ENCODE data around the gene KRTAP29-1. TPM values are rescaled to one million over a fixed set of nuclear protein-coding genes. Genes with fewer than 3 reads are reported as not detected.
"Not testable (repeated sequence)": the region's sequence is repeated elsewhere in the genome, so short reads cannot be mapped to it uniquely, and the experiment has no call there.

The KRTAP29-1 gene
- polyA plus RNA-seq, 1 donor, result not detected

DNA sequence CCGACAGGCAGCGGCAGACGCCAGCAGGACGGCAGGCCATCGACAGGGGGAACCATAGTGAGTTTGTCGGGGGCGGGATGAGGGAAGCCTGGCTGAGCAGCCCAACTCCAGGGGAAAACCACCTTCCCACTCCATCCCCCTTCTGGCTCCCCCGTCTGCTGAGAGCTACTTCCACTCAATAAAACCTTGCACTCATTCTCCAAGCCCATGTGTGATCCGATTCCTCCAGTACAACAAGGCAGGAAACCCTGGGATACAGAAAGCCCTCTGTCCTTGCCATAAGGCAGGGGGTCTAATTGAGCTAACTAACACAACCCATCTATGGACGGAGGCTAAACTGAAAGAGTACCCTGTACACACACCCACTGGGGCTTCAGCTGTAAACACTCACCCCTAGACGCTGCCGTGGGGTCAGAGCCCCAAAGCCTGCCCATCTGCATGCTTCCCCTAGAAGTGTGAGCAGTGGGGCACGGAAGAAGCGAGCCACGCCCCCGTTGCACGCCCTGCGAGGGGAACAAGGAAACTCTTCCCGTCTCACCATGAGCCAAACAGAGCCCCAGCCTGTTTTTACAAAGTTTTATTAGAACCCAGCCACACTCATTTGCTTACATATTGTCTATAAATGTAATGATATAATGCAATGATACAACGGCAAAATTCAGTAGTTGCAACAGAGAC is 4.1 kb downstream of the KRTAP29-1 start:
- no peak for DNase-seq

DNA sequence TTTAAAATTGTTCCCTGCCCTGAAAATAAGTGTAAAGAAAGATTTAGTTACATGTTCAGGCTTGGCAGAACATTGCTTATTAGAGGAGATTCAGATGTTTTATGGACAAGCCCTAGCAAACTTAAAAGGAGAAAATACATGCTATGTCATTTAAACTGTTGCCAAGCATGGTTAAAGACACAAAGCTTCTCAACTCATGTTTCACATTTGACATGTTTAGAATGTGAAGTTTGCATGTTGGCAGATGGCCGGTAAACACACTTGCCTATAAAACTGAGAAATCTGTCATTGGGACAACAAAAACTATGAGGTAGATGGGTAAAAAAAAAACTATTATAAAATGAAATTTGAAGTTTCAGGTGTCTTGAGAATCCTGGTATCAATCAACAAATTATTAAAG is 5.8 kb downstream of the KRTAP29-1 start:
- no peak for DNase-seq

- no peak for DNase-seq
These were observed 8.6 kb downstream of the KRTAP29-1 start for GRCh38 chr17:41294016-41294415.

DNA sequence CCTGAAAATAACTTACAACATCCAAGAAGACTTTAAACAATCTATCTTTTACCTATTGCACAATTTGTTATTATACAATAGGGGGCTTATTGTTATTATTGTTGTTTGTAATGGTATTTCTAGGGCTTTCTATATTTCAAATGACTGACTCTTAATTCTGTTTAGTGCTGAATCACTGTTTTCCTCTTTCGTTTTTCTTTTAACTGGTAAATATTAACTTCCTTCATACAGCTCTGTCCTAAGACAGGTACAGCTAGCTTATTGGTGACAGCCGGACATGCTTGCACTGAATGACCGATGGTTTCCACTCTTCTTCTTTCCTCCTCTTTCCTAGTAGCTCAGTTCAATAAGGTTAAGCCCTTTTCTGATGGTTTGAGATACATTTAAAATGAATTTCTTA is 15.6 kb downstream of the KRTAP29-1 start:
- DNase-seq, result no peak

DNA sequence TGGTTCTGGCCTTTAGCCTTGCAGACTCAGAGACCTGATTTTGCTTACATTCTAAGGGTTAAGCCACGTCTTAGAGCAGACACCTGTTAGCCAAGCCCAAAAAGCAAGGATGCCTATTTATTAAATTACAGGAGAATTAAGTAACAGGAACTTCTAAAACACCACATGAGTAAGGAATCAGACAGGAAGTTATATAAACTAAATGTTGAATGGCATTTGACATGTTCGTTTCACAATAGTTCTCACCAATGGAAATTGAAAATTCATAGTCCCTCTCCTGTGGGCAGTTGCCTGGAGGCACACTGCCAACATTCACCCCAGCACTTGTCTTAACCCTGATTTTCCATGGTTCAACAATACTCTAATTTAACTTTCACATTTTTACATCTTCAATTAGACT is 18.1 kb downstream of the KRTAP29-1 start:
- DNase-seq, result no peak

DNA sequence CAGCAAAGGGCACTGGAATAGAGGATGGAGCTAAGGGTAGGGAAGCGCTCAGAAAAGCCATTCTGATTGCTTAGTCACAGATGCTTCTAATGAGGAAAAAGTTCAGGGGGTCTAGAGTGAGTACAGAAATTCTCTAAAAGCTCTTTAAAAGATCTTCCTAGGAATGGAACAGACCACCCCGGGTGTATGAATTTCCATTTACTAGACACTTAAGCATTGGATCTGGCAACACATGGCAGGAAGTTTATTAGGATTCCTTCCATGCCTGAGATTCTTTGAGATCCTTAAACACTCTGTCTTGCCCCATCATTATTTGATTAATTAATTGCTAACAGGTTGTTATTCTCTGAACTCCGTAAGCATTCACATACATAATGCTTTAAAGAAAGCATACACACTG is 18.6 kb downstream of the KRTAP29-1 start:
- no peak for DNase-seq

DNA sequence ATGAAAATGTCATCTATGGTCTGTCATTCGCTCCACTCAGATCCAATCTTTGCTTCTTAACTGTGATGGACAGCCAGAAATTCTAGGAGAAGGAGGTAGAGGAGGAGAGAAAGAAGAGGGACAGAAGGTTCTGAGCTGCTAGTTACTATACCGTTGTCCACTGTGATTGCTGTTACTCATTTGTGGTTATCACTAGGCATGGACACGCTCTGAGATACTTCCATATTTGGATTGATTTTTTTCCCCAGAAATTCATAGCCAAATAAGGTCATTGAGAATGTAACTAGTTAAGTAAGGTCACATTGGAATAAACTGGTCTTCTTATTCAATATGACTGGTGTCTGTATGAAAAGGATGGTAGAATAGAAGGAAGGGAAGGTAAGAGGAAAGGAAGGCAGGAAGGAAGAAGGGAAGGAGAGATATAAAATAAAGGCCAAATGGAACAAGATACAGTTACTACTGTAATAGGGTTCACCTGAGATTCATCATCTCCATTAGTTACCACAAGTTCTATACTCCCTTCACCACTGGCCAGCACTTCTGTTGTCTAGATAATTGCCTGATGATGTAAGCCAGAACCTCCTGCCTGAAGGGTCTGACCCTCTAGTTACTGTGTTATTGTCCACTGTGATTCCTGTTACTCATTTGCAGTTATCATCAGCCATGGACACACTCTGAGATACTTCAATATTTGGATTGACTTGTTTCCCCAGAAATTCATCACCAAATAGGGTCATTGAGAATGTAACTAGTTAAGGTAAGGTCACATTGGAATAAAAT is 24.3 kb downstream of the KRTAP29-1 start:
- DNase-seq, result no peak

- DNase-seq, result not testable (repeated sequence)
These were observed 26.9 kb downstream of the KRTAP29-1 start, which contains the start of gene KRTAP9-7 for GRCh38 chr17:41275648-41276190. TSS of gene KRTAP9-7 (plus strand) at chr17:41275698. CDS start at chr17:41275698, 0 bp downstream.

DNA sequence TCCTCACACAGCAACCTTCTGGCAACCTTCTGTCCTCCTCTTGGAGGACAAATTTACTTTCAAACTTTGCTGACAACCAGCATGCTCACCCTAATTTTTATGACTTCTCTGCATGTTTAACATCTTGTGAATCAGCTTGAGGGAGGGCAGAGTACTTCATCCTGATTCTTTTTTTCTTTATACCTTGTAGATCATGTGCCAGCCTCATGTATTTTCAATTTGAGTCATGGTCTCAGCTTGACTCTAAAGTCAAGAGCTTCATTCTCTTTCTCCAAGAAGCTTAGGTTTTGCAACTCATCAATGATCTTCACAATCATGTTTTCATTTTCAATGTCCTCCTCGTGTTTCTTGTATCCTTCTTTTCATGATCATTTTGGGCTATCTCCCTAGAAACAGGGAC is 30.8 kb downstream of the KRTAP29-1 start:
- no peak for DNase-seq

DNA sequence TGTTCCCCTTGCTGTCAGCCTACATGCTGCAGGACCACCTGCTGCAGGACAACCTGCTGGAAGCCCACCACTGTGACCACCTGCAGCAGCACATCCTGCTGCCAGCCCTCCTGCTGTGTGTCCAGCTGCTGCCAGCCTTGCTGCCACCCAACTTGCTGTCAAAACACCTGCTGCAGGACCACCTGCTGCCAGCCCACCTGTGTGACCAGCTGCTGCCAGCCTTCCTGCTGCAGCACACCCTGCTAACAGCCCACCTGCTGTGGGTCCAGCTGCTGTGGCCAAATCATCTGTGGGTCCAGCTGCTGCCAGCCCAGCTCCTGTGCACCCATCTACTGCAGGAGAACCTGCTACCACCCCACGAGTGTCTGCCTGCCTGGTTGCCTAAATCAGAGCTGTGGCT is 31.3 kb downstream of the KRTAP29-1 start:
- not testable (repeated sequence) for DNase-seq

DNA sequence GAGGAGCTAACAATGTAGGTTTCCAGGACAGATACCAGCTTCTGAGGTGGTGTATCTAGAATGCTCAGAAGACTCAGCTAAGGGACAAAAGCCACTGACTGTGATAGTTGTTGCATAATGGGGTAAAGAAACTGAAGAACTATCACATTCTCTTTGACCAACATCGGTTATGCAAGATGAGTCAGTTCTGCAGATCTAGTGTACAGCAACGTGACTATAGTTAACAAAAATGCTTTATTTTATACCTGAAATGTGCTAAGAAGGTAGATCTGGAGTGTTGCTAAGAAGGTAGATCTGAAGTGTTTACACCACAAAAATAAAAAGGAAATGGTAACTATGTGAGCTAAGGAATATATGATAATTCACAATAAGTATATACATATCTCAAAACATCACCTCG is 34.9 kb downstream of the KRTAP29-1 start:
- DNase-seq, result no peak

DNA sequence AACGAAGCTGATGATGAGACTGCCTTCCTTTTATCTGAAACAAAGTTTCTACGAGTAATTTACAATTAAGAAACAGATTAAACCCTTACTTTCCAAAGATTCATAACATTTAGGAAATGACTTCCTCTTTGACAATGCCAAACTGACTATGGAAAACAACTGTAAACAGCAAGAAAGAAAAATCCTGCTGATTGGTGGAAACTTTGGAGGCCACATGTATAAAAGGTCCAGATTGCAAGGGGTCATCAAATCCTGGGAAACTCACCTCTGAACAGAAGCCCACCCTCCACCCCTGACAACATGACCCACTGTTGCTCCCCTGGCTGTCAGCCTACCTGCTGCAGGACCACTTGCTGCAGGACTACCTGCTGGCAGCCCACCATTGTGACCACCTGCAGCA is 37.6 kb downstream of the KRTAP29-1 start, which contains the start of gene KRTAP9-6:
TSS of gene KRTAP9-6 (plus strand) at position 301 of the 400 bp plus-strand sequence. CDS start at position 301, 0 bp downstream.
- no peak for DNase-seq

DNA sequence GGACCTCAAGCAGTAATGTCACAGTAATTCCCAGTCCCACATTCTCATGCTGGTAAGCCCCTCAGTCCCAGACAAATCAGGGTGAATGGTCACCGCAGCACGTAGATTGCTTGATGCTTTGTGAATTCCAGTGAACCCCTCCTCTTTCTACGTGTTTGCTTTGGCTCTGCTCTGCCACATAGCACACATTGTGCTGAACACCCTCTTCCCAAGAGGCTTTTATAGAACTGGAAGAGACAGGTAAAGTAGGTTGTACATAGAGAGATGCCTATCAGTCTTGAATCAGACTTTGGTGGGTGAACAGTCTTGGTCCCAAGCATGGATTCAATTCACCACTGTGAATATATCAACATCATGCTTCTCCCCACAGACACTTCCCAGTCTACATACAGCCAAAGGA is 38.1 kb downstream of the KRTAP29-1 start:
- no peak for DNase-seq

GRCh38 chr17:41263212-41263611 is 39.4 kb downstream of the KRTAP29-1 start:
- DNase-seq, result no peak

DNA sequence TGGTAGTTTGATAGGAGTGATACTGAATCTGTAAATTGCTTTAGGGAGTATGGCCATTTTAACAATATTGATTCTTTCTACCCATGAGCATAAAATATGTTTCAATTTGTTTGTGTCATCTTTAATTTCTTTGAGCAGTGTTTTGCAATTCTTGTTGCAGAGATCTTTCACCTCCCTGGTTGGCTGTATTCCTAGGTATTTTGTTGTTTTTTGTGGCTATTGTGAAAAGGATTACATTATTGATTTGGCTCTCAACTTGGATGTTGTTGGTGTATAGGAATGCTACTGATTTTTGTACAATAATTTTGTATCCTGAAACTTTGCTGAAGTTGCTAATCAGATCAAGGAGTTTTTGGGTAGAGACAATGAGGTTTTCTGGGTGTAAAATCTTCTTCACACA is 44.2 kb downstream of the KRTAP29-1 start:
- no peak for DNase-seq

- DNase-seq, result no peak
These were observed 46.4 kb downstream of the KRTAP29-1 start for GRCh38 chr17:41256291-41256685.

DNA sequence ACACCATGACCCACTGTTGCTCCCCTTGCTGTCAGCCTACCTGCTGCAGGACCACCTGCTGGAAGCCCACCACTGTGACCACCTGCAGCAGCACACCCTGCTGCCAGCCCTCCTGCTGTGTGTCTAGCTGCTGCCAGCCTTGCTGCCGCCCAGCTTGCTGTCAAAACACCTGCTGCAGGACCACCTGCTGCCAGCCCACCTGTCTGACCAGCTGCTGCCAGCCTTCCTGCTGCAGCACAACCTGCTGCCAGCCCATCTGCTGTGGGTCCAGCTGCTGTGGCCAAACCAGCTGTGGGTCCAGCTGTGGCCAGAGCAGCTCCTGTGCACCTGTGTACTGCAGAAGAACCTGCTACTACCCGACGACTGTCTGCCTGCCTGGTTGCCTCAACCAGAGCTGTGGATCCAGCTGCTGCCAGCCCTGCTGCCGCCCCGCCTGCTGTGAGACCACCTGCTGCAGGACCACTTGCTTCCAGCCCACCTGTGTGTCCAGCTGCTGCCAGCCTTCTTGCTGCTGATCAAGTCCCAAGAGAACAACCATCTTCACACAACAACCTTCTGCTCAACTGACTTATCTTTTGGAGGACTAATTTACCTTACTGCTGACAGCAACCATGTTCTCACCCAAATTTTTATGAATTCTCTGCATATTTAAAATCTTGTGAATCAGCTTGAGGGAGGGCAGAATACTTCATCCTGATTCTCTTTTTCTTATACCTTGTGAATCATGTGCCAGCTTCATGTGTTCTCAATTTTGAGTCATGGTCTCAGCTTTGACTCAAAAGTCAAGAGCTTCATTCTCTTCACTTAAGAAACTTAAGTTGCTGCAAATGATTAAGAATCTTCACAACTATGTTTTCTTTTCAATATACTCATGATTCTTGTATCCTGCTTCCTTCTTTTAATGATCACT is 47.0 kb downstream of the KRTAP29-1 start, which contains the start of gene KRTAP9-9:
TSS of gene KRTAP9-9 (plus strand) at position 4 of the 910 bp plus-strand sequence.
- DNase-seq, result not testable (repeated sequence)

- DNase-seq, result no peak
These were observed 47.8 kb downstream of the KRTAP29-1 start for GRCh38 chr17:41254861-41255260.

All from left kidney (tissue), 2 donors.